Endothelial cell of umbilical vein (primary cell): Measurements from ENCODE around the gene SLC39A11. TPM values are rescaled to one million over a fixed set of nuclear protein-coding genes. Genes with fewer than 3 reads are reported as not detected.

Experiments
- BruUV-seq: library from RNA; stranded (reverse); fragments of 400-500 nt; replicated peaks from 2 replicates; lab custom pipeline; 2021; lab: Mats Ljungman, UMichigan
- CTCF ChIA-PET: fragments of 300-600, 350-600 bp; sonication (Branson Sonifier 250); formaldehyde crosslinking; loops from one replicate; lab custom pipeline; 2021; ENCODE audit warnings: antibody characterized with exemption, inconsistent platforms; lab: Charles Lee
- POLR2A ChIA-PET: fragments of 300-600, 350-600 bp; sonication (Branson Sonifier 250); formaldehyde crosslinking; loops from one replicate; lab custom pipeline; 2021; ENCODE audit warnings: antibody characterized with exemption, inconsistent platforms; lab: Charles Lee
- DNase-seq: peaks from one replicate; pipeline ENCODE4 v3.0.0-alpha.2; 2011; ENCODE audit warnings: low read depth, low spot score
- FAIRE-seq: peaks from 2 replicates; lab custom pipeline; 2011; peaks lifted over from hg19 to GRCh38; lab: Jason Lieb, UNC
- H2AFZ ChIP-seq: 2 replicates; pipeline ENCODE4 v1.6.0; 2012; ENCODE audit warnings: low read depth, low read length, control low read depth, inconsistent platforms
- H3K27ac ChIP-seq: 2 replicates; pipeline ENCODE4 v1.5.1; 2011; ENCODE audit warnings: low read depth, mild to moderate bottlenecking, control low read depth, low read length, moderate library complexity; ENCODE audit not compliant: insufficient read depth
- H3K27me3 ChIP-seq, 2 experiments: 2 replicates each; pipeline versions ENCODE4 v1.6.0 to v1.6.1; 2011; ENCODE audit warnings: low read length in 2 of 2, mixed read lengths in 1 of 2; ENCODE audit not compliant: control insufficient read depth in 2 of 2, insufficient read depth in 2 of 2
- H3K36me3 ChIP-seq, 2 experiments: 2 replicates in 1 of 2; 3 replicates in 1 of 2; pipeline ENCODE4 v1.5.1; 2011; ENCODE audit warnings: low read length in 2 of 2, mild to moderate bottlenecking in 1 of 2, moderate library complexity in 1 of 2; ENCODE audit not compliant: control insufficient read depth in 2 of 2, insufficient read depth in 2 of 2; ENCODE audit errors: extremely low read depth in 1 of 2
- H3K4me1 ChIP-seq: 3 replicates; pipeline ENCODE4 v1.5.1; 2011; ENCODE audit warnings: mild to moderate bottlenecking, low read length; ENCODE audit not compliant: control insufficient read depth, insufficient read depth; ENCODE audit errors: extremely low read depth
- H3K4me2 ChIP-seq: 2 replicates; pipeline ENCODE4 v1.6.1; 2011; ENCODE audit warnings: low read length, control low read depth, mixed read lengths; ENCODE audit not compliant: insufficient read depth
- H3K4me3 ChIP-seq, 3 experiments: fragments of 200-600 bp in 1 of 3; sonication (generic), shearing (Covaris generic) in 1 of 3; replicated peaks in 1 of 3; 2 replicates each; pipeline ENCODE4 v1.5.1; 2011 to 2016; ENCODE audit warnings: control low read depth in 3 of 3, low read length in 3 of 3, mild to moderate bottlenecking in 2 of 3, inconsistent platforms in 1 of 3, low read depth in 1 of 3, moderate library complexity in 1 of 3; ENCODE audit not compliant: insufficient read depth in 1 of 3
- H3K79me2 ChIP-seq: 2 replicates; pipeline ENCODE4 v1.6.0; 2012; ENCODE audit warnings: low read length, inconsistent platforms; ENCODE audit not compliant: control insufficient read depth, insufficient read depth
- H3K9ac ChIP-seq: replicated peaks from 2 replicates; pipeline ENCODE3; 2011; ENCODE audit warnings: low read length, control low read depth; ENCODE audit not compliant: insufficient read depth; ENCODE audit errors: extremely low read depth
- H3K9me1 ChIP-seq: replicated peaks from 3 replicates; pipeline ENCODE4 v1.6.0; 2011; ENCODE audit warnings: mild to moderate bottlenecking, low read length; ENCODE audit not compliant: control insufficient read depth, insufficient read depth; ENCODE audit errors: extremely low read depth
- H3K9me3 ChIP-seq: replicated peaks from 2 replicates; pipeline ENCODE4 v1.5.1; 2012; ENCODE audit warnings: low read length, inconsistent platforms; ENCODE audit not compliant: control insufficient read depth, insufficient read depth
- H4K20me1 ChIP-seq: replicated peaks from 2 replicates; pipeline ENCODE3; 2011; ENCODE audit warnings: mild to moderate bottlenecking, low read length; ENCODE audit not compliant: control insufficient read depth, insufficient read depth; ENCODE audit errors: extremely low read depth
- CTCF ChIP-seq, 2 donors: IDR thresholded peaks; 1 replicate in 1 of 2; 2 replicates in 1 of 2; pipeline ENCODE4 v1.5.1; 2011; ENCODE audit warnings: low read length in 2 of 2, mild to moderate bottlenecking in 2 of 2, moderate library complexity in 2 of 2, control low read depth in 1 of 2, inconsistent platforms in 1 of 2, low read depth in 1 of 2; ENCODE audit not compliant: insufficient read depth in 1 of 2; ENCODE audit errors: extremely low read depth in 1 of 2
- EZH2 ChIP-seq: IDR thresholded peaks from 2 replicates; pipeline ENCODE4 v1.6.1; 2012; ENCODE audit warnings: borderline replicate concordance, low read depth, mild to moderate bottlenecking, moderate library complexity, low read length, inconsistent platforms; ENCODE audit not compliant: severe bottlenecking
- FOS ChIP-seq: IDR thresholded peaks from 2 replicates; pipeline ENCODE4 v1.6.1; 2011; ENCODE audit warnings: mild to moderate bottlenecking, low read length, moderate library complexity, borderline replicate concordance; ENCODE audit not compliant: insufficient read depth
- GATA2 ChIP-seq: IDR thresholded peaks from 2 replicates; pipeline ENCODE4 v1.7.0; 2011; ENCODE audit warnings: low read depth, mild to moderate bottlenecking, moderate library complexity, mixed read lengths, low read length; ENCODE audit not compliant: insufficient read length, insufficient read depth
- JUN ChIP-seq: IDR thresholded peaks from 2 replicates; pipeline ENCODE4 v1.6.1; 2011; ENCODE audit warnings: borderline replicate concordance, low read depth; ENCODE audit not compliant: insufficient read length, insufficient read depth
- MAX ChIP-seq: IDR thresholded peaks from 2 replicates; pipeline ENCODE4 v1.6.1; 2011; ENCODE audit not compliant: insufficient read depth, insufficient read length
- MYC ChIP-seq: IDR thresholded peaks from one replicate; pipeline ENCODE4 v1.6.1; 2011; ENCODE audit warnings: mild to moderate bottlenecking, low read depth, low read length
- POLR2AphosphoS5 ChIP-seq: IDR thresholded peaks from 2 replicates; pipeline ENCODE4 v1.6.1; 2012; ENCODE audit warnings: low read depth, mild to moderate bottlenecking, control low read depth, low read length, moderate library complexity; ENCODE audit not compliant: insufficient read depth
- dilution Hi-C: fragments of 300-500 bp; cut with MboI; formaldehyde crosslinking; loops from one replicate; pipeline ENCODE4 v1.15.0; 2019; ENCODE audit warnings: low sequenced_read_pairs; ENCODE audit not compliant: extremely low pct_ligation_motif_present
- intact Hi-C: fragments of 100-400 bp; cut with micrococcal nuclease; formaldehyde crosslinking; loops from one replicate; pipeline ENCODE4 v1.10.0; 2022
- polyA plus RNA-seq, 4 experiments: library from polyadenylated mRNA; depleted of rRNA in 3 of 4; stranded (reverse) in 3 of 4; unstranded in 1 of 4; fragments of >200 nt; gene quantifications; 2 replicates each; pipeline versions ENCODE4 v1.2.1 to v1.2.3, GENCODE V29; 2011 to 2012; ENCODE audit warnings: missing spikeins in 1 of 4
- total RNA-seq: library from RNA; stranded (reverse); gene quantifications from 2 replicates; pipeline ENCODE4 v1.2.3, GENCODE V29; 2021

The SLC39A11 gene
- total and polyA plus RNA-seq, 2 donors (not counting 3 experiments of a cell fraction or from before 2014, with no cell fraction given): 8.1 to 11.9 TPM

DNA sequence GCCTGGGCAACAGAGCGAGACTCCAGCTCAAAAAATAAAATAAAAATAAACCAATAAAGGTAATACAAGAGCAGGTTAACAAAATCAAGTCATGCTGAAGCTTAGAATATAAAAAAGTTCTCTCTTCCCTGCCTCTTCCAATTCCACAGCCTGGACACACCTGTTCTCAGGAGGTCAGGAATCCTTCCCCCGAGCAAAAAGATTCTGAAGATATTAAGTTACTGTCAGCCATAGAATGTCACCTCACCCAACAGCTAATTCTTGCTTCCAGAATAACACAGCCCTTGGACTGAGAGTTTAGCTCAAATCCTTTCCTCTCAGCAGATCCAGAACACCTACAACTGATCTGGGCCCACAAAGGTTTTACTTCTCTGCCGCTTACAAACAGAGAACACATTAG is 27.1 kb downstream of the SLC39A11 start:
- Histone ChIP-seq H3K9me3 (no peaks in the 10 kb centered on the region), H3K79me2 (no peaks in the 10 kb centered on the region), H3K9ac (no peak overlapping the region), H3K4me1 (no peaks in the 10 kb centered on the region), H4K20me1 (no peaks in the 10 kb centered on the region), H3K4me2 (no peak overlapping the region), H3K4me3 (no peak overlapping the region), H3K27me3 (no peaks in the 10 kb centered on the region), H3K9me1 (no peaks in the 10 kb centered on the region), H3K36me3 (no peaks in the 10 kb centered on the region), H2AFZ (no peak overlapping the region), H3K27ac (no peak overlapping the region)
- ChIA-PET POLR2A (no interaction called here), CTCF (no interaction called here)
- no peak for DNase-seq
- dilution Hi-C loops (no loop called here), intact Hi-C loops (no loop called here)
- no peak for FAIRE-seq
- no peak for TF ChIP-seq EZH2
- no peak for TF ChIP-seq MAX
- TF ChIP-seq CTCF (IDR thresholded peaks at IDR 0.05; ENCODE audit: extremely low read depth in 1 of 2, insufficient read depth in 1 of 2, low read depth in 1 of 2, low read length in 2 of 2): no peak
- no peak for TF ChIP-seq GATA2
- TF ChIP-seq MYC: no peak
- no peak for TF ChIP-seq JUN
- no peak for TF ChIP-seq FOS
- no peak for TF ChIP-seq POLR2AphosphoS5
- BruUV-seq: no TSS peak
